Tibial artery (tissue), 4 donors: Measurements from ENCODE around the gene TBC1D9.

Source experiments
- DNase-seq, 2 donors: peaks; one replicate each; pipeline ENCODE4 v3.0.0-alpha.2; 2019
- H3K27ac ChIP-seq, 2 donors: fragments of 200-600 bp; sonication (generic) in 1 of 2; 1 replicate in 1 of 2; 2 replicates in 1 of 2; pipeline ENCODE4 v1.5.1; 2018 to 2019; ENCODE audit warnings: mild to moderate bottlenecking in 1 of 2
- H3K27me3 ChIP-seq, 2 donors: fragments of 200-600 bp; sonication (generic) in 1 of 2; one replicate each; pipeline versions ENCODE4 v1.5.1 to v1.6.0; 2016 to 2019
- H3K36me3 ChIP-seq, 3 donors: fragments of 200-600 bp; sonication (generic) in 2 of 3; one replicate each; pipeline ENCODE4 v1.5.1; 2016 to 2019; ENCODE audit warnings: mild to moderate bottlenecking in 2 of 3
- H3K4me1 ChIP-seq, 4 donors: fragments of 200-600 bp; sonication (generic) in 2 of 4; 1 replicate in 3 of 4; 2 replicates in 1 of 4; pipeline ENCODE4 v1.5.1; 2016 to 2019
- H3K4me3 ChIP-seq, 2 donors: fragments of 200-600 bp; sonication (generic) in 1 of 2; 1 replicate in 1 of 2; 2 replicates in 1 of 2; pipeline ENCODE4 v1.5.1; 2018 to 2019; ENCODE audit warnings: mild to moderate bottlenecking in 2 of 2
- H3K9me3 ChIP-seq, 3 donors: fragments of 200-600 bp; sonication (generic) in 1 of 3; one replicate each; pipeline ENCODE4 v1.5.1; 2016 to 2019
- intact Hi-C: fragments of 100-400 bp; cut with DNase I; formaldehyde crosslinking; loops from one replicate; pipeline ENCODE4 v1.15.0; 2023; ENCODE audit warnings: low total_unique reads
- TF ChIP-seq, protein P1 (sequence below), 2 experiments: fragments of 200-600 bp in 1 of 2; fragments of 450-650 bp in 1 of 2; IDR thresholded peaks; one replicate each; pipeline ENCODE4 v1.5.1; 2017 to 2019; ENCODE audit warnings: antibody characterized with exemption in 2 of 2, mild to moderate bottlenecking in 1 of 2, moderate library complexity in 1 of 2

Gene TBC1D9

DNA sequence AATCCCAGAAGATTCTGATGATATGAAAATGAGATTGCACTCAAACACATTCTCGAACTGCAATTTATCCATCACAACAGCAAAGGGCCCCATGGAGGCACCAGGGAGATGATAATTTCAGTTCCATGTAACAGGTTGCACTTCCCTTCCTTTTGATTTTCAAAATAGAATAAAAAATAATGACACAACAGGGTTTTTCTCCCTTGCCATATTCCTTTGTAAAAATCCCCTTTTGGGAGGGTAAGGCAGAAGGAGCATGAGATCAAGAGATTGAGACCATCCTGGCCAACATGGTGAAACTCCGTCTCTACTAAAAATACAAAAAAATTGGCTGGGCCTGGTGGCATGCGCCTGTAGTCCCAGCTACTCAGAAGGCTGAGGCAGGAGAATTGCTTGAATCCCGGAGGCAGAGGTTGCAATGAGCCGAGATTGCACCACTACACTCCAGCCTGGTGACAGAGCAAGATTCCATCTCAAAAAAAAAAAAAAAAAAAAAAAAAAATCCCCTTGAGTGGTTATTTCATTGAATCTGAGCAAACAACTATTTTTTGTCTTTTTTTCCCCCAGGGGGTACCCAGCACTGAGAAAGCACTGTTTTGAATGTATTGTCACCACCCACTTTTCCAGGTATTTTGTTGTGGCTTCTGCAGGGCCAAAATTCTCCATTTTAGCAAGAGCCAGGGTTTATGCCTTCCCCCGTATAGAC is 26.7 kb downstream of the TBC1D9 start:
- intact Hi-C loops, result no loop called here
- Histone ChIP-seq H3K27me3 (no peaks in the 10 kb centered on the region), H3K4me3 (no peak overlapping the region), H3K36me3 (no peaks in the 10 kb centered on the region), H3K4me1 (peaks cover 0 to 29% (median 15%) of the 10 kb centered on the region in 4 donors), H3K27ac (no peak overlapping the region), H3K9me3 (no peaks in the 10 kb centered on the region)
- DNase-seq, result no peak
- TF ChIP-seq, protein P1, sequence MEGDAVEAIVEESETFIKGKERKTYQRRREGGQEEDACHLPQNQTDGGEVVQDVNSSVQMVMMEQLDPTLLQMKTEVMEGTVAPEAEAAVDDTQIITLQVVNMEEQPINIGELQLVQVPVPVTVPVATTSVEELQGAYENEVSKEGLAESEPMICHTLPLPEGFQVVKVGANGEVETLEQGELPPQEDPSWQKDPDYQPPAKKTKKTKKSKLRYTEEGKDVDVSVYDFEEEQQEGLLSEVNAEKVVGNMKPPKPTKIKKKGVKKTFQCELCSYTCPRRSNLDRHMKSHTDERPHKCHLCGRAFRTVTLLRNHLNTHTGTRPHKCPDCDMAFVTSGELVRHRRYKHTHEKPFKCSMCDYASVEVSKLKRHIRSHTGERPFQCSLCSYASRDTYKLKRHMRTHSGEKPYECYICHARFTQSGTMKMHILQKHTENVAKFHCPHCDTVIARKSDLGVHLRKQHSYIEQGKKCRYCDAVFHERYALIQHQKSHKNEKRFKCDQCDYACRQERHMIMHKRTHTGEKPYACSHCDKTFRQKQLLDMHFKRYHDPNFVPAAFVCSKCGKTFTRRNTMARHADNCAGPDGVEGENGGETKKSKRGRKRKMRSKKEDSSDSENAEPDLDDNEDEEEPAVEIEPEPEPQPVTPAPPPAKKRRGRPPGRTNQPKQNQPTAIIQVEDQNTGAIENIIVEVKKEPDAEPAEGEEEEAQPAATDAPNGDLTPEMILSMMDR (IDR thresholded peaks at IDR 0.05), result no peak

- no peaks in the 10 kb centered on the region for H3K27me3 ChIP-seq
- H3K4me1 ChIP-seq, result peaks cover 0 to 29% (median 15%) of the 10 kb centered on the region in 4 donors
- no peak overlapping the region for H3K27ac ChIP-seq
- no peak overlapping the region for H3K4me3 ChIP-seq
- DNase-seq, result no peak
- no peaks in the 10 kb centered on the region for H3K9me3 ChIP-seq
- intact Hi-C loops, result no loop called here
- TF ChIP-seq, protein P1 (IDR thresholded peaks at IDR 0.05), result no peak
- no peaks in the 10 kb centered on the region for H3K36me3 ChIP-seq
Observed at GRCh38 chr4:140726776-140727500, 29.2 kb downstream of the TBC1D9 start.

DNA sequence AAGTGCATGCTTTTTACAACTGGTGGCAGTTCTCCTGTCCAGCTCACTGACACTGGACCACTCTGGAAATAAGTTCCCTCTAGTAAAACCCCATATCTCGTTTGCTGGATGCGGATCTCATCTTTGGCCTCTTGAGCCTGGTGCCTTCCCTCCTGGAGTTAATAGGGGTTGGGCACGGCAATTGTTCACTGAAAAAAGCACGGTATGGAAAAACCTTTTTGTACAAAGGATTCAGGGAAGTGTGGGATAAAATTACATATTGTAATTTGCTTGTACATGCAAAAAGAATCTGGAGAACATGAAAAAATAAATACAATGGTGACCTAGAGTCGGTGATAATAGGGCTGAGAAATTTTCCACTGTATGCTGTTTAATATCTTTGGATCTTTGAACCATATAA is 30.6 kb downstream of the TBC1D9 start:
- no peaks in the 10 kb centered on the region for H3K27me3 ChIP-seq
- no peak overlapping the region for H3K4me3 ChIP-seq
- no peak overlapping the region for H3K27ac ChIP-seq
- no peaks in the 10 kb centered on the region for H3K36me3 ChIP-seq
- intact Hi-C loops, result no loop called here
- peaks cover 0 to 38% (median 15%) of the 10 kb centered on the region in 4 donors for H3K4me1 ChIP-seq
- TF ChIP-seq, protein P1 (IDR thresholded peaks at IDR 0.05), result no peak
- no peak for DNase-seq
- no peaks in the 10 kb centered on the region for H3K9me3 ChIP-seq

DNA sequence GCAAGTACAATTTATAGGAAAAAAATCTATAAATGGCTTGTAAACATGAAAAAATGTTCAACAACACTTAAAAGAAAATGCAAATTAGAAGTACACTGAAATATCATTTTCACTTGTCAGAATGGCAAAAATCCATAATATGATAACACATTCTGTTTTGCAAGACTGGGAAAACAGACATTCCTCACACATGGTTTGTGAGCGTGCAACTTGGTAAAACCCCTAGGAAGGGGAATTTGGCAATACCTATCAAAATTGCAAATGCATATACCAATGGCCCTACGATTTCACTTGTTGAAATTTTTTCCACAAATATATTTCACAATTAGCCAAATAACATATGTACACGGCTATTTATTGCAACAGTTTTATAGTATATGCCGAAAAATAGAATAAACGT is 31.4 kb downstream of the TBC1D9 start:
- no peak for DNase-seq
- Histone ChIP-seq H3K27me3 (no peaks in the 10 kb centered on the region), H3K4me3 (no peak overlapping the region), H3K4me1 (peaks cover 0 to 38% (median 15%) of the 10 kb centered on the region in 4 donors), H3K9me3 (no peaks in the 10 kb centered on the region), H3K36me3 (no peaks in the 10 kb centered on the region), H3K27ac (no peak overlapping the region)
- TF ChIP-seq, protein P1 (IDR thresholded peaks at IDR 0.05), result no peak
- intact Hi-C loops, result no loop called here

- no peak for DNase-seq
- no peak overlapping the region for H3K27ac ChIP-seq
- H3K4me1 ChIP-seq, result peaks cover 0 to 27% (median 9%) of the 10 kb centered on the region in 4 donors
- H3K9me3 ChIP-seq, result no peaks in the 10 kb centered on the region
- TF ChIP-seq, protein P1 (IDR thresholded peaks at IDR 0.05), result no peak
- no peaks in the 10 kb centered on the region for H3K27me3 ChIP-seq
- no peaks in the 10 kb centered on the region for H3K36me3 ChIP-seq
- intact Hi-C loops, result no loop called here
- H3K4me3 ChIP-seq, result no peak overlapping the region
Observed at GRCh38 chr4:140720387-140721304, 35.5 kb downstream of the TBC1D9 start.
